SU-DHL-6 (cell line): Measurements from ENCODE around the gene CFAP141.

Experiments used
- EZH2phosphoT487 ChIP-seq: fragments of 200-600 bp; sonication (generic), shearing (Covaris generic); conservative IDR thresholded peaks from 2 replicates; pipeline ENCODE4 v1.6.1; 2018; ENCODE audit warnings: mild to moderate bottlenecking, antibody characterized with exemption, low read length, moderate library complexity, mixed read lengths
- TF ChIP-seq, protein P1 (sequence below): fragments of 200-600 bp; sonication (generic); IDR thresholded peaks from one replicate; pipeline ENCODE4 v1.5.1; 2017; ENCODE audit warnings: antibody characterized with exemption, mild to moderate bottlenecking, low read length, moderate library complexity; ENCODE audit not compliant: insufficient read depth, poor library complexity, severe bottlenecking

DNA sequence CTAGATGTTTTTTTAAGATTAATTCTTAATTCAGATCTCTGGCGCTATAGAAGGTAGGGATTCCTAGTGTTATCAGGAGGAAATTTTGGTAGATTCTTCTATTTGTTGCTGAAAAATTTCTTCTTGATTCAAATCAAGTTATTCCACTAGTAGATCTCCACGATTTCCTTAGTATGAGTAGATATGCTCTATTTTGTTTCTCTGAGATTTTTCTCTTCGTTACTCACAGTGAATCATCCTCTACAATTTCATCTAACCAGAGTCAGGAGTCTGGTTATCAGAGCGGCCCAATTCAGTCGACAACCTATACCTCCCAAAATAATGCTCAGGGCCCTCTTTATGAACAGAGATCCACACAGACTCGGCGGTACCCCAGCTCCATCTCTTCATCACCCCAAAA, 47.5 kb upstream of the CFAP141 start:
- TF ChIP-seq, protein P1, sequence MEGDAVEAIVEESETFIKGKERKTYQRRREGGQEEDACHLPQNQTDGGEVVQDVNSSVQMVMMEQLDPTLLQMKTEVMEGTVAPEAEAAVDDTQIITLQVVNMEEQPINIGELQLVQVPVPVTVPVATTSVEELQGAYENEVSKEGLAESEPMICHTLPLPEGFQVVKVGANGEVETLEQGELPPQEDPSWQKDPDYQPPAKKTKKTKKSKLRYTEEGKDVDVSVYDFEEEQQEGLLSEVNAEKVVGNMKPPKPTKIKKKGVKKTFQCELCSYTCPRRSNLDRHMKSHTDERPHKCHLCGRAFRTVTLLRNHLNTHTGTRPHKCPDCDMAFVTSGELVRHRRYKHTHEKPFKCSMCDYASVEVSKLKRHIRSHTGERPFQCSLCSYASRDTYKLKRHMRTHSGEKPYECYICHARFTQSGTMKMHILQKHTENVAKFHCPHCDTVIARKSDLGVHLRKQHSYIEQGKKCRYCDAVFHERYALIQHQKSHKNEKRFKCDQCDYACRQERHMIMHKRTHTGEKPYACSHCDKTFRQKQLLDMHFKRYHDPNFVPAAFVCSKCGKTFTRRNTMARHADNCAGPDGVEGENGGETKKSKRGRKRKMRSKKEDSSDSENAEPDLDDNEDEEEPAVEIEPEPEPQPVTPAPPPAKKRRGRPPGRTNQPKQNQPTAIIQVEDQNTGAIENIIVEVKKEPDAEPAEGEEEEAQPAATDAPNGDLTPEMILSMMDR = no peak
- TF ChIP-seq EZH2phosphoT487 = no peak
